ENCODE measurements around the gene CGAS. TPM values are rescaled to one million over a fixed set of nuclear protein-coding genes. Genes with fewer than 3 reads are reported as not detected.
"Not testable (repeated sequence)": the region's sequence is repeated elsewhere in the genome, so short reads cannot be mapped to it uniquely, and the experiment has no call there.

Gene CGAS
- total RNA-seq, 2 experiments from 2014 or later: 37.2 to 38.4 TPM

GRCh38 chr6:73394577-73395354 lies 57.3 kb downstream of the CGAS start, which contains the start of gene DDX43:
Gene DDX43, plus strand, starts transcription at chr6:73394828. Its CDS starts 78 bp downstream, at chr6:73394906.
- Mint-ChIP-seq H3K4me3 (peak within 1 kb of the TSS; percentile 53), H3K36me3 (no peaks in the 10 kb centered on the region), H3K9me3 (no peaks in the 10 kb centered on the region), H3K27ac (peak within 1 kb of the TSS; percentile 23), H3K27me3 (no peaks in the 10 kb centered on the region), H3K4me1 (ENCODE audit: low read depth) (peaks cover 14% of the 10 kb centered on the region)
- intact Hi-C loops (cut with micrococcal nuclease): loop anchor here (5.0 kb wide), 1 partner anchor 68 kb away; the partner anchor contains the start of gene MTO1
- CTCF ChIA-PET: interaction anchor here (1.4 kb wide), 1 partner anchor 19 kb away, joined by 3 read pairs; no protein-coding TSS in a partner anchor
- peak; percentile 44 for DNase-seq
- POLR2A ChIA-PET: interaction anchor here (1.0 kb wide), 1 partner anchor 119 kb away, joined by 3 read pairs; no protein-coding TSS in a partner anchor

DNA sequence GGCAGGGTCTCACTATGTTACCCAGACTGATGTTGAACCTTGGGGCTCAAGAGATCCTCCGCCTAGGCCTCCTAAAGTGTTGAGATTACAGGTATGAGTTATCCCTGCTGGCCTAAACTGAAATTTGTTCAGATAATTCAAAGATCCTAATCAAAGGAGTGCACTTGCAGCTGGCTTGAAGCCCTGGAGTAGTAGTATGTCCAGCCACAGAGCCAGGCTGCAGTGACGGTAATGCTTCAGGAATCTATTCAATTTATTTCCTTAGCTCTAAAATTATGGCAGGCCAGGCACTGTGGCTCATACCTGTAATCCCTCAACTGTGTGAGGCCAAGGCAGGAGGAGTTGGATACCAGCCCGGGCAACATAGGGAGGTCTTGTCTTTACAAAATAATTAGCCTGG lies 58.8 kb downstream of the CGAS start:
- peaks cover 17% of the 10 kb centered on the region for H3K4me1 Mint-ChIP-seq (ENCODE audit: low read depth)
- CTCF ChIA-PET: no interaction called here
- POLR2A ChIA-PET: no interaction called here
- no peaks in the 10 kb centered on the region for H3K27me3 Mint-ChIP-seq
- DNase-seq: no peak
- no peak overlapping the region for H3K4me3 Mint-ChIP-seq
- no peak overlapping the region for H3K27ac Mint-ChIP-seq
- no peaks in the 10 kb centered on the region for H3K9me3 Mint-ChIP-seq
- no peaks in the 10 kb centered on the region for H3K36me3 Mint-ChIP-seq
- intact Hi-C loops (cut with micrococcal nuclease): loop anchor here (5.0 kb wide), 1 partner anchor 69 kb away; the partner anchor contains the start of gene MTO1

DNA sequence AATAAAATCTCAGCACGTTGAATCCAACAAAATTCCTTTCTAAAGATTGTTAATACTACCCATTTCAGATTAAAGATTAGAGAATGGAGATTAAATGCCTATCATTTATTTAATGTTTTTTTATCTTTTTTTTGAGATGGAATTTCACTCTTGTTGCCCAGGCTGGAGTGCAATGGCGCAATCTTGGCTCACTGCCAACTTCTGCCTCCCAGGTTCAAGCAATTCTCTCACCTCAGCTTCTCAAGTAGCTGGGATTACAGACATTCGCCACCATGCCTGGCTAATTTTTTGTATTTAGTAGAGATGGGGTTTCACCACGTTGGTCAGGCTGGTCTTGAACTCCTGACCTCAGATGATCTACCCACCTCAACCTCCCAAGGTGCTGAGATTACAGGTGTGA lies 59.9 kb downstream of the CGAS start:
- H3K9me3 Mint-ChIP-seq, H3K27ac Mint-ChIP-seq, H3K27me3 Mint-ChIP-seq, H3K36me3 Mint-ChIP-seq, DNase-seq, POLR2A ChIA-PET, CTCF ChIA-PET, H3K4me3 Mint-ChIP-seq: not testable (repeated sequence)
- peaks cover 17% of the 10 kb centered on the region for H3K4me1 Mint-ChIP-seq (ENCODE audit: low read depth)
- intact Hi-C loops (cut with micrococcal nuclease): loop anchor here (5.0 kb wide), 1 partner anchor 70 kb away; the partner anchor contains the start of gene MTO1

GRCh38 chr6:73391675-73392074 lies 60.4 kb downstream of the CGAS start:
- no peak for DNase-seq
- Mint-ChIP-seq H3K27me3 (no peaks in the 10 kb centered on the region), H3K27ac (peak overlapping the region; percentile 44), H3K4me3 (no peak overlapping the region), H3K36me3 (no peaks in the 10 kb centered on the region), H3K4me1 (ENCODE audit: low read depth) (peaks cover 17% of the 10 kb centered on the region), H3K9me3 (no peaks in the 10 kb centered on the region)
- CTCF ChIA-PET: interaction anchor here (0.6 kb wide), 1 partner anchor 63 kb away, joined by 3 read pairs; no protein-coding TSS in a partner anchor
- intact Hi-C loops (cut with micrococcal nuclease): loop anchor here (5.0 kb wide), 1 partner anchor 71 kb away; the partner anchor contains the start of gene MTO1
- POLR2A ChIA-PET: no interaction called here

DNA sequence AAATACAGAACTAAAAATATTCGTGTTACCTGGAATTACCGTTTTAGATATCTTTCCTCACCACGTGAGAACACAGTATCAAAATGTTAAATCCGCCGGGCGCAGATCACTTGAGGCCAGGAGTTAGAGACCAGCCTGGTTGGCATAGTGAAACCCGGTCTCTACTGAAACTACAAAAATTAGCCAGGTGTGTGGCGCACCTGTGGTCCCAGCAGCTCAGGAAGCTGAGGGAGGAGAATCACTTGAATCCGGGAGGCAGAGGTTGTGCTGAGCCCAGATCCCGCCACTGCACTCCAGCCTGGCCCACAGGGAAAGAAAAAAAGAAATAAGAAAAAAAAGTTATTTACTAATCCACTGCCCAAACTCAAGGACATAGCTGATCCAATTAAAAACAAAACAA lies 62.2 kb downstream of the CGAS start:
- intact Hi-C loops (cut with micrococcal nuclease): loop anchor here (2.0 to 5.0 kb wide), 7 partner anchors 62 to 768 kb away; partner anchors contain the start of genes CGAS, KCNQ5, MTO1 and SLC17A5
- H3K4me3 Mint-ChIP-seq: no peak overlapping the region
- H3K9me3 Mint-ChIP-seq: no peaks in the 10 kb centered on the region
- H3K4me1 Mint-ChIP-seq (ENCODE audit: low read depth): peaks cover 17% of the 10 kb centered on the region
- H3K36me3 Mint-ChIP-seq: no peaks in the 10 kb centered on the region
- ChIA-PET POLR2A (interaction anchor here (1.5 to 2.9 kb wide), 2 partner anchors 8 to 62 kb away, joined by 3 to 12 read pairs; partner anchors contain the start of gene CGAS), CTCF (interaction anchor here (0.6 to 1.5 kb wide), 3 partner anchors 28 to 257 kb away, joined by 3 to 6 read pairs (median 3); no protein-coding TSS in a partner anchor)
- H3K27ac Mint-ChIP-seq: no peak overlapping the region
- no peak for DNase-seq
- H3K27me3 Mint-ChIP-seq: no peaks in the 10 kb centered on the region

DNA sequence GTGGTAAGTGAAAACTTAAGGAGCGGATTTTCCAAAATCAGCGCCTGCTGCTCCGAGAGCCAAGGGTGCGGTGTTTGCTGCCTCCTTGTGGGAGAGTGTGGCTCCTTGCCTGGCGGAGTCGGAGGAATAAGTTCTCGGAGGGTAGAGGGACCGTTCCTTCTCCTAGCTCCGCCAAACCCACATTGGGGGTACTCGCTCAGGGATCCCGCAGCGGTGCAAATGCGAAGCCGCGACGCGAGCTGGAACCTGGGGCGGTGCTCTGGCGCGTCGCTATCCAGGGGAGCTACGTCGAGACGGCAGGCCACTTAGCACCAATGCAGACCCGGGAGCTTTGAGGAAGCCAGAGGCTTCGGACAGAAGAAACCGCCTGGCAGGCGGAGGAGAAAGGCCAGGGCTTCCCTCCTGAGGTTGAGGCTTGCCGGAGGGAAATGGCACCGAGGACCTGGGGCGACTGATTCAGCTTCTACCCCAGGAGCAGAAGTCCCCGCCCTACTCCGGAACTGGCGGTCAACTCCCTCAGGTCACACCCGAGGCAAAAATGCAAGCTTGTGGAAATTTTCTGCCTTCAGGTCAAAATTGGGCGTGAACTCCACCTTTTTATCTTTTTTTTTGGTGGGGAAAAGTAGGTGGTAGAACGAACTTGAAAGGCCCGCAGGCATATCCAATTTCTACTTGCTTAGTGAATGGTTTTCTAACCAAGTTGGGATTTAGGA lies 63.1 kb downstream of the CGAS start:
- Mint-ChIP-seq H3K4me3 (peak overlapping the region; percentile 83), H3K27ac (peak overlapping the region; percentile 69), H3K9me3 (no peaks in the 10 kb centered on the region), H3K4me1 (ENCODE audit: low read depth) (peaks cover 17% of the 10 kb centered on the region), H3K36me3 (no peaks in the 10 kb centered on the region), H3K27me3 (no peaks in the 10 kb centered on the region)
- peak; percentile 78 for DNase-seq
- POLR2A ChIA-PET: interaction anchor here (0.6 to 2.9 kb wide), 6 partner anchors 9 to 125 kb away, joined by 3 to 12 read pairs (median 4); partner anchors contain the start of genes CGAS and MTO1
- intact Hi-C loops (cut with micrococcal nuclease): loop anchor here (2.0 to 5.0 kb wide), 6 partner anchors 63 to 767 kb away; partner anchors contain the start of genes CGAS, KCNQ5 and SLC17A5
- CTCF ChIA-PET: interaction anchor here (0.6 to 1.7 kb wide), 24 partner anchors 9 to 555 kb away, joined by 3 to 8 read pairs (median 4); partner anchors contain the start of genes CGAS and KHDC1

DNA sequence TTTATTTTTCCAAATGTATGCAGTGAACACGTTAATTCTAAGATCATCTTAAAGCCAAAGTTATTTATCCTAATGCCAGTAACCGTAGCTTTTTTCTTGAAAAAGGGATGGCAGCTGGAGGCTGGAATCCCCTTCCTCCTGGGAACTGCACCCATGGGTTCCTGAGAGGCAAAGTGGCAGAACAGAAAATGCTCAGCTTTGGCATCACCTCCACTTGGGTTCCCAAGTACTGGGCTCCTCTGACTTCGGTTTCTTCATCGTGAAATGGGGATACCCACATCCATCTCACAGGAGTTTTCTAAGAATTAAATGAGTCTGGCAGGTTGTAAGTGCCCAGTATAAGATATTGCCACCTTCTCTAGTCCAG lies 63.7 kb downstream of the CGAS start:
- H3K36me3 Mint-ChIP-seq: no peaks in the 10 kb centered on the region
- H3K4me1 Mint-ChIP-seq (ENCODE audit: low read depth): peaks cover 17% of the 10 kb centered on the region
- H3K27ac Mint-ChIP-seq: peak overlapping the region; percentile 69
- ChIA-PET CTCF (interaction anchor here (0.6 to 1.7 kb wide), 13 partner anchors 10 to 389 kb away, joined by 3 to 8 read pairs (median 5); partner anchors contain the start of genes CGAS and KHDC1), POLR2A (interaction anchor here (0.8 to 2.9 kb wide), 5 partner anchors 9 to 125 kb away, joined by 3 to 12 read pairs (median 4); partner anchors contain the start of genes CGAS and MTO1)
- no peaks in the 10 kb centered on the region for H3K9me3 Mint-ChIP-seq
- H3K4me3 Mint-ChIP-seq: peak overlapping the region; percentile 83
- DNase-seq: no peak
- no peaks in the 10 kb centered on the region for H3K27me3 Mint-ChIP-seq
- intact Hi-C loops (cut with micrococcal nuclease): loop anchor here (2.0 to 5.0 kb wide), 6 partner anchors 64 to 766 kb away; partner anchors contain the start of genes CGAS, KCNQ5 and SLC17A5

- intact Hi-C loops (cut with micrococcal nuclease): no loop called here
- Mint-ChIP-seq H3K36me3 (no peaks in the 10 kb centered on the region), H3K9me3 (no peaks in the 10 kb centered on the region), H3K27ac (no peak overlapping the region), H3K27me3 (no peaks in the 10 kb centered on the region), H3K4me1 (ENCODE audit: low read depth) (no peaks in the 10 kb centered on the region), H3K4me3 (no peak overlapping the region)
- CTCF ChIA-PET: no interaction called here
- POLR2A ChIA-PET: no interaction called here
- DNase-seq: no peak
Measured at GRCh38 chr6:73382462-73383113, 69.5 kb downstream of the CGAS start.

GRCh38 chr6:73381531-73381930 lies 70.6 kb downstream of the CGAS start:
- H3K27ac Mint-ChIP-seq; POLR2A ChIA-PET; DNase-seq; intact Hi-C loops (cut with micrococcal nuclease); H3K4me1 Mint-ChIP-seq (ENCODE audit: low read depth); H3K9me3 Mint-ChIP-seq; H3K4me3 Mint-ChIP-seq; H3K36me3 Mint-ChIP-seq; H3K27me3 Mint-ChIP-seq; CTCF ChIA-PET: not testable (repeated sequence)

DNA sequence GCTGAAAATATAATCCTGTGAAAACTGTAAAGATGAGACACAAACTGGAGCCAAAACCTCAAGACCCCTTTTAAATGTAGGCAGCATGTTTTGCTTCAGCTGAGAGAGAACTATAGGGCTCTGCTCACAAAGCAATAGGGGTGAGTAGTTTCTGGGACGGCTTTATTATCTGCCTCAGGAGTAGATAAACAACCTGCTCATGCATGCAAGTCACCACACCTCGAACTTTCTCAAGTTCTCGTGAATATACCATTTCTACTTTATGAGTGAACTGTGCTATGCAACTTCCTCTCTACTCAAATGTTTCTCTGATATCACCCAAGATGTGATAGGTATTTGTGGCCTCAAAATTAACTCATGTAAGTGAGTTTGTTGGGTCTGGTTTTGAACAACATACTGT lies 74.9 kb downstream of the CGAS start:
- DNase-seq: no peak
- no peak overlapping the region for H3K4me3 Mint-ChIP-seq
- peaks cover 2% of the 10 kb centered on the region for H3K36me3 Mint-ChIP-seq
- ChIA-PET CTCF (interaction anchor here (2.6 kb wide), 1 partner anchor 12 kb away, joined by 8 read pairs; no protein-coding TSS in a partner anchor), POLR2A (no interaction called here)
- intact Hi-C loops (cut with micrococcal nuclease): no loop called here
- peaks cover 9% of the 10 kb centered on the region for H3K9me3 Mint-ChIP-seq
- no peaks in the 10 kb centered on the region for H3K27me3 Mint-ChIP-seq
- H3K27ac Mint-ChIP-seq: no peak overlapping the region
- no peaks in the 10 kb centered on the region for H3K4me1 Mint-ChIP-seq (ENCODE audit: low read depth)

DNA sequence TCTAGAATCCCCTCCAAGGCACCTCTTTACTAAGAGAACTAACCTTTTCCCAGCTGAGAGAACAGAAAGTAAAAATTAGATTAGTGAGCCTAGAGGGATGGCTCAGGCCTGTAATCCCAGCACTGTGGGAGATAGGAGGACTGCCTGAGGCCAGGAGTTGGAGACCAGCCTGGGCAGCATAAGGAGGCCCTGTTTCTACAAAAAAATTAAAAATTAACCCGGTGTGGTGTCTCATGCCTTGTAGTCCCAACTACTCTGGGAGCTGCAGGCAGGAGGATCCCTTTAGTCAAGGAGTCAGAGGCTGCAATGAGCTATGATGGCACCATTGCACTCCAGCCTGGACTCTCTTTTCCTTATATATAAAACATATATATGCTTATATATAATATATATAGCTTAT lies 76.9 kb downstream of the CGAS start:
- H3K4me1 Mint-ChIP-seq (ENCODE audit: low read depth): no peaks in the 10 kb centered on the region
- no peaks in the 10 kb centered on the region for H3K27me3 Mint-ChIP-seq
- H3K4me3 Mint-ChIP-seq: no peak overlapping the region
- DNase-seq: no peak
- POLR2A ChIA-PET: no interaction called here
- peaks cover 14% of the 10 kb centered on the region for H3K9me3 Mint-ChIP-seq
- no peak overlapping the region for H3K27ac Mint-ChIP-seq
- CTCF ChIA-PET: interaction anchor here (1.1 kb wide), 1 partner anchor 14 kb away, joined by 4 read pairs; no protein-coding TSS in a partner anchor
- peaks cover 2% of the 10 kb centered on the region for H3K36me3 Mint-ChIP-seq
- intact Hi-C loops (cut with micrococcal nuclease): no loop called here

Data from activated CD4-positive, alpha-beta memory T cell treated with anti-CD3 and anti-CD28 coated beads for 36 hours (primary cell).